ENCODE data around the gene GMPPA. TPM values are rescaled to one million over a fixed set of nuclear protein-coding genes. Genes with fewer than 3 reads are reported as not detected.

The GMPPA gene
- polyA plus RNA-seq, 6 donors from 2014 or later, result 18.2 to 38.8 (median 22.9) TPM

- Mint-ChIP-seq H3K27me3 (peaks cover 33 to 89% (median 77%) of the 10 kb centered on the region in 3 donors), H3K4me3 (peak overlapping the region; percentile 30 to 90 (median 71)), H3K4me1 (peaks cover 4 to 8% (median 6%) of the 10 kb centered on the region in 3 donors), H3K36me3 (no peaks in the 10 kb centered on the region), H3K9me3 (no peaks in the 10 kb centered on the region), H3K27ac (no peak overlapping the region)
- DNase-seq, result no peak
- ATAC-seq (ENCODE audit: low read depth in 2 of 2), result peak; percentile 41 to 45
These were observed 14.1 kb upstream of the GMPPA start for GRCh38 chr2:219484343-219485200.

GRCh38 chr2:219485201-219485580, 13.5 kb upstream of the GMPPA start:
- Mint-ChIP-seq H3K4me1 (peaks cover 4 to 8% (median 6%) of the 10 kb centered on the region in 3 donors), H3K9me3 (no peaks in the 10 kb centered on the region), H3K27ac (no peak overlapping the region), H3K4me3 (peak overlapping the region in 6 of 8 donors; percentile 21 to 90 (median 44)), H3K36me3 (no peaks in the 10 kb centered on the region), H3K27me3 (peaks cover 37 to 89% (median 77%) of the 10 kb centered on the region in 3 donors)
- ATAC-seq (ENCODE audit: low read depth in 2 of 2) (no peak), DNase-seq (no peak)

GRCh38 chr2:219486380-219486959, 12.2 kb upstream of the GMPPA start:
- Mint-ChIP-seq H3K27me3 (peaks cover 43 to 87% (median 73%) of the 10 kb centered on the region in 3 donors), H3K4me3 (no peak overlapping the region), H3K9me3 (no peaks in the 10 kb centered on the region), H3K36me3 (no peaks in the 10 kb centered on the region), H3K4me1 (peaks cover 4 to 8% (median 6%) of the 10 kb centered on the region in 3 donors), H3K27ac (no peak overlapping the region)
- DNase-seq, result no peak
- no peak for ATAC-seq (ENCODE audit: low read depth in 2 of 2)

- Mint-ChIP-seq H3K36me3 (no peaks in the 10 kb centered on the region), H3K27ac (no peak overlapping the region), H3K4me1 (peaks cover 4 to 8% (median 6%) of the 10 kb centered on the region in 3 donors), H3K4me3 (no peak overlapping the region), H3K27me3 (peaks cover 36 to 88% (median 73%) of the 10 kb centered on the region in 3 donors), H3K9me3 (no peaks in the 10 kb centered on the region)
- ATAC-seq (ENCODE audit: low read depth in 2 of 2) (no peak), DNase-seq (no peak)
These were observed 10.4 kb upstream of the GMPPA start for GRCh38 chr2:219488149-219488843.

GRCh38 chr2:219488844-219489194, 9.9 kb upstream of the GMPPA start:
- ATAC-seq (ENCODE audit: low read depth in 2 of 2) (no peak), DNase-seq (no peak)
- Mint-ChIP-seq H3K27me3 (peaks cover 35 to 92% (median 78%) of the 10 kb centered on the region in 3 donors), H3K27ac (no peak overlapping the region), H3K9me3 (no peaks in the 10 kb centered on the region), H3K4me1 (peaks cover 4 to 8% (median 5%) of the 10 kb centered on the region in 3 donors), H3K36me3 (no peaks in the 10 kb centered on the region), H3K4me3 (no peak overlapping the region)

- Mint-ChIP-seq H3K4me3 (no peak overlapping the region), H3K36me3 (no peaks in the 10 kb centered on the region), H3K9me3 (no peaks in the 10 kb centered on the region), H3K4me1 (peaks cover 0 to 6% (median under 1%) of the 10 kb centered on the region in 3 donors), H3K27ac (no peak overlapping the region), H3K27me3 (peaks cover 30 to 92% (median 83%) of the 10 kb centered on the region in 3 donors)
- no peak for DNase-seq
- ATAC-seq (ENCODE audit: low read depth in 2 of 2), result no peak
These were observed 9.4 kb upstream of the GMPPA start for GRCh38 chr2:219489315-219489714.

- no peaks in the 10 kb centered on the region for H3K36me3 Mint-ChIP-seq
- H3K27me3 Mint-ChIP-seq, result peaks cover 37 to 95% (median 92%) of the 10 kb centered on the region in 3 donors
- no peak overlapping the region for H3K27ac Mint-ChIP-seq
- H3K4me3 Mint-ChIP-seq, result no peak overlapping the region
- H3K9me3 Mint-ChIP-seq, result no peaks in the 10 kb centered on the region
- DNase-seq (no peak), ATAC-seq (ENCODE audit: low read depth in 2 of 2) (no peak)
- peaks cover 0 to 4% (median 0%) of the 10 kb centered on the region in 3 donors for H3K4me1 Mint-ChIP-seq
These were observed 8.5 kb upstream of the GMPPA start for GRCh38 chr2:219490186-219490585.

GRCh38 chr2:219490600-219491130, 8.0 kb upstream of the GMPPA start:
- H3K27me3 Mint-ChIP-seq, result peaks cover 35 to 95% (median 91%) of the 10 kb centered on the region in 3 donors
- peaks cover 0 to 5% (median 0%) of the 10 kb centered on the region in 3 donors for H3K4me1 Mint-ChIP-seq
- no peak overlapping the region for H3K4me3 Mint-ChIP-seq
- no peak for ATAC-seq (ENCODE audit: low read depth in 2 of 2)
- no peaks in the 10 kb centered on the region for H3K36me3 Mint-ChIP-seq
- DNase-seq, result no peak
- H3K9me3 Mint-ChIP-seq, result no peaks in the 10 kb centered on the region
- H3K27ac Mint-ChIP-seq, result no peak overlapping the region

- H3K27ac Mint-ChIP-seq, result no peak overlapping the region
- no peak for ATAC-seq (ENCODE audit: low read depth in 2 of 2)
- H3K9me3 Mint-ChIP-seq, result peaks cover 0 to 1% (median 0%) of the 10 kb centered on the region in 7 donors
- H3K27me3 Mint-ChIP-seq, result peaks cover 32 to 92% (median 89%) of the 10 kb centered on the region in 3 donors
- no peaks in the 10 kb centered on the region for H3K36me3 Mint-ChIP-seq
- H3K4me1 Mint-ChIP-seq, result peaks cover 3 to 9% (median 4%) of the 10 kb centered on the region in 3 donors
- H3K4me3 Mint-ChIP-seq, result no peak overlapping the region
- DNase-seq, result no peak
These were observed 7.3 kb upstream of the GMPPA start for GRCh38 chr2:219491278-219491963.

- H3K9me3 Mint-ChIP-seq, result peaks cover 0 to 2% (median 0%) of the 10 kb centered on the region in 7 donors
- H3K4me1 Mint-ChIP-seq, result peaks cover 10 to 19% (median 15%) of the 10 kb centered on the region in 3 donors
- no peak for ATAC-seq (ENCODE audit: low read depth in 2 of 2)
- peak overlapping the region in 1 of 8 donors; percentile 50 for H3K4me3 Mint-ChIP-seq
- H3K27ac Mint-ChIP-seq, result no peak overlapping the region
- DNase-seq, result no peak
- peaks cover 32 to 93% (median 83%) of the 10 kb centered on the region in 3 donors for H3K27me3 Mint-ChIP-seq
- H3K36me3 Mint-ChIP-seq, result no peaks in the 10 kb centered on the region
These were observed 6.1 kb upstream of the GMPPA start for GRCh38 chr2:219492575-219492974.

- Mint-ChIP-seq H3K36me3 (no peaks in the 10 kb centered on the region), H3K27me3 (peaks cover 29 to 91% (median 81%) of the 10 kb centered on the region in 3 donors), H3K9me3 (peaks cover 0 to 2% (median 0%) of the 10 kb centered on the region in 7 donors), H3K4me1 (peaks cover 12 to 21% (median 18%) of the 10 kb centered on the region in 3 donors), H3K4me3 (peak overlapping the region in 1 of 8 donors; percentile 50), H3K27ac (no peak overlapping the region)
- ATAC-seq (ENCODE audit: low read depth in 2 of 2), result no peak
- DNase-seq, result no peak
These were observed 5.6 kb upstream of the GMPPA start for GRCh38 chr2:219493086-219493485.

- DNase-seq (no peak), ATAC-seq (ENCODE audit: low read depth in 2 of 2) (no peak)
- Mint-ChIP-seq H3K4me3 (peak overlapping the region in 1 of 8 donors; percentile 17), H3K4me1 (peaks cover 32 to 38% (median 38%) of the 10 kb centered on the region in 3 donors), H3K27ac (no peak overlapping the region), H3K27me3 (peaks cover 26 to 72% (median 67%) of the 10 kb centered on the region in 3 donors), H3K9me3 (peaks cover 0 to 2% (median 0%) of the 10 kb centered on the region in 7 donors), H3K36me3 (peaks cover 0 to 9% of the 10 kb centered on the region in 2 donors)
These were observed 3.6 kb upstream of the GMPPA start for GRCh38 chr2:219494952-219495530.

Data from naive B cell (primary cell).